ENCODE results near the gene NTN1. TPM values are rescaled to one million over a fixed set of nuclear protein-coding genes. Genes with fewer than 3 reads are reported as not detected.

The NTN1 gene
- polyA plus RNA-seq, 1 donor from 2014 or later, result 16.2 TPM

DNA sequence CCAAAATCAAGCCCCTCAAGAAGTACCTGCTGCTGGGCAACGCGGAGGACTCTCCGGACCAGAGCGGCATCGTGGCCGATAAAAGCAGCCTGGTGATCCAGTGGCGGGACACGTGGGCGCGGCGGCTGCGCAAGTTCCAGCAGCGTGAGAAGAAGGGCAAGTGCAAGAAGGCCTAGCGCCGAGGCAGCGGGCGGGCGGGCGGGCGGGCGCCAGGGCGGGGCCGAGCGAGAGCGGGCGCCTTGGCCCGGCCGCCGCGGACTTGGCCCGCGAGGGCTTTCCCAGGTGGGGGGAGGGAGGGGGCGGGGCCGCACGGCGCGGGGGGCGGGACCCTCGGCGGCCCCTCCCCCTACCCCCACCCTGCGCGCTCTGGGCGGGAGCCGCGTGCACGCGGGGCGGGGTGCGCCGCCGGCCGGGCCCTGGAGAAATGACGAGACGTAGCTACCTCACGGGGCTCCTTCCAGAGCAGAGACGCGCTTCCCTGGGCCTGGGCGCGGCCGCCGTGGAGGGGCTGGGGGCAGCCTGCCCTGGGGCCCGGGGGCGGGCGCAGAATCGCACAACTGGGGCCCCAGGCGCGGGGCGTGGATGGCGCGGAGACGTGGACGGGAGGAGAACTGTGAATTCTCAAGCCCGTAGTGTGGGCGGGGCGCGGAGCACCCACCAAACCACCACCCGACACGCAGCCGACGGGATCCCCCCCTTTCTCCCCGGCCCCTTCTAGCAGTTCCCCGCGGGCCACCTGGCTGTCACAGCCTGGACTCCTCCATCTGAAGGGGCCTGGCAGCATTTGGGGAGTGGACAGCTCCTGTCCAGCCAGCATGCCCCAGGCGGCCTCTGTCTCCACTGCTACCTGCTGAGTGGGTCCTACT, 218.7 kb downstream of the NTN1 start:
- Histone ChIP-seq H3K4me2 (ENCODE audit: low read length) (no peak overlapping the region), H3K27me3 (ENCODE audit: insufficient read depth, low read depth, low read length) (no peaks in the 10 kb centered on the region), H3F3A (ENCODE audit: insufficient read depth, low read length, poor library complexity, severe bottlenecking) (no peaks in the 10 kb centered on the region), H3K9me3 (ENCODE audit: low read length) (no peaks in the 10 kb centered on the region), H3K79me2 (replicated peaks; ENCODE audit: insufficient read depth, low read length) (no peaks in the 10 kb centered on the region), H3K27ac (ENCODE audit: low read length) (no peak overlapping the region), H3K9me2 (ENCODE audit: insufficient read depth, low read length) (no peaks in the 10 kb centered on the region), H3K9ac (ENCODE audit: low read length) (peak overlapping the region; percentile 9), H3K36me3 (ENCODE audit: insufficient read depth, low read length) (no peaks in the 10 kb centered on the region), H3K4me3 (ENCODE audit: low read length) (peak overlapping the region; percentile 33), H4K20me1 (ENCODE audit: insufficient read depth) (no peaks in the 10 kb centered on the region), H2AFZ (ENCODE audit: low read depth, low read length) (no peak overlapping the region)
- no peak for TF ChIP-seq SMC3 (conservative IDR thresholded peaks at IDR 0.05; ENCODE audit: poor library complexity)
- TF ChIP-seq EZH2 (IDR thresholded peaks at IDR 0.05; ENCODE audit: borderline replicate concordance, insufficient read depth, low read length, poor library complexity, severe bottlenecking), result no peak
- no peak for TF ChIP-seq RAD21 (conservative IDR thresholded peaks at IDR 0.05)
- no peak for TF ChIP-seq TAF1 (IDR thresholded peaks at IDR 0.05; ENCODE audit: low read depth)
- no peak for TF ChIP-seq POLR2AphosphoS5 (IDR thresholded peaks at IDR 0.05)

DNA sequence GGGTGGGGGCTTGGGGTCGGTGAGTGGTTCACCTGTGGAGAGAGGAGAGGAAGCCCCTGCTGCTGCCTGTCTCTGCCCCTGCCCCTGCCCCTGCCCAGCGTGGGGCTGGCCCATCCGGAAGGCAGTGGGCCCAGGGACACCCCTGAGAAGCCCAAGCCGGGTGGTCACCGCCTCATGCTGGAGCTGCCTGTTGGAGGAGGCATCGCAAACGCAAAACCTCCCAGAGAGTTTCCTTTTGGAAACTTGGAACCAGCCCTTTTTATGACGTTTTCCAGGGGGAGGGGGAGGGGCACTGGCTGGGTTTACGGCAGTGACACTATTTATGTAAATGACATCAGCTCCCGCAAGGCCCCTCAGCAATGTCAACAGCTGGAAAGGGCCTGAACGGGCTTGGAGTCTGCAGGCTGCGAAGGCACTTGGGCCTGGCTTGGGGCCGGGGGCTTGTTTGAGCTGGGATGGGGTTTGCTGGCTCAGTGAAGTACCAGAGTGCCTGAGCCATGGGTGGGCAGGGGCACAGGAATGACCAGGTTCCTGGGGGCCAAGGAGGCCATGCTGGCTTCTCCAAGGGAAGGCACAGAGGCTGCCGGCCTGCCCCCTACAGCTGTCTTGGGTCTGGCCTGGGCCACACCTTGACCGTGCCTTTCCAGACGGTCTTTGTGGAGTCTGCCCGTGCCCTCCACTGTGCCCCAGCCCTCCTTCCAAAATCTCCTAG, 219.5 kb downstream of the NTN1 start:
- H3K9ac ChIP-seq (ENCODE audit: low read length), result peak overlapping the region; percentile 9
- H4K20me1 ChIP-seq (ENCODE audit: insufficient read depth), result no peaks in the 10 kb centered on the region
- H3K27ac ChIP-seq (ENCODE audit: low read length), result no peak overlapping the region

More for the DNA sequence above, 219.5 kb downstream of the NTN1 start:
- H3K4me2 ChIP-seq (ENCODE audit: low read length), result no peak overlapping the region
- no peaks in the 10 kb centered on the region for H3K9me3 ChIP-seq (ENCODE audit: low read length)
- H3K79me2 ChIP-seq (replicated peaks; ENCODE audit: insufficient read depth, low read length), result no peaks in the 10 kb centered on the region
- H2AFZ ChIP-seq (ENCODE audit: low read depth, low read length), result no peak overlapping the region
- H3K36me3 ChIP-seq (ENCODE audit: insufficient read depth, low read length), result no peaks in the 10 kb centered on the region
- no peaks in the 10 kb centered on the region for H3F3A ChIP-seq (ENCODE audit: insufficient read depth, low read length, poor library complexity, severe bottlenecking)
- no peaks in the 10 kb centered on the region for H3K27me3 ChIP-seq (ENCODE audit: insufficient read depth, low read depth, low read length)
- peak overlapping the region; percentile 33 for H3K4me3 ChIP-seq (ENCODE audit: low read length)
- no peaks in the 10 kb centered on the region for H3K9me2 ChIP-seq (ENCODE audit: insufficient read depth, low read length)
- TF ChIP-seq EP300 (conservative IDR thresholded peaks at IDR 0.05; ENCODE audit: poor library complexity, severe bottlenecking) (no peak), RAD21 (conservative IDR thresholded peaks at IDR 0.05) (no peak), SMC3 (conservative IDR thresholded peaks at IDR 0.05; ENCODE audit: poor library complexity) (no peak), TAF1 (IDR thresholded peaks at IDR 0.05; ENCODE audit: low read depth) (no peak), MXI1 (conservative IDR thresholded peaks at IDR 0.05; ENCODE audit: poor library complexity, severe bottlenecking) (no peak), POLR2AphosphoS5 (IDR thresholded peaks at IDR 0.05) (no peak), EZH2 (IDR thresholded peaks at IDR 0.05; ENCODE audit: borderline replicate concordance, insufficient read depth, low read length, poor library complexity, severe bottlenecking) (no peak)
- TF ChIP-seq, protein P1, sequence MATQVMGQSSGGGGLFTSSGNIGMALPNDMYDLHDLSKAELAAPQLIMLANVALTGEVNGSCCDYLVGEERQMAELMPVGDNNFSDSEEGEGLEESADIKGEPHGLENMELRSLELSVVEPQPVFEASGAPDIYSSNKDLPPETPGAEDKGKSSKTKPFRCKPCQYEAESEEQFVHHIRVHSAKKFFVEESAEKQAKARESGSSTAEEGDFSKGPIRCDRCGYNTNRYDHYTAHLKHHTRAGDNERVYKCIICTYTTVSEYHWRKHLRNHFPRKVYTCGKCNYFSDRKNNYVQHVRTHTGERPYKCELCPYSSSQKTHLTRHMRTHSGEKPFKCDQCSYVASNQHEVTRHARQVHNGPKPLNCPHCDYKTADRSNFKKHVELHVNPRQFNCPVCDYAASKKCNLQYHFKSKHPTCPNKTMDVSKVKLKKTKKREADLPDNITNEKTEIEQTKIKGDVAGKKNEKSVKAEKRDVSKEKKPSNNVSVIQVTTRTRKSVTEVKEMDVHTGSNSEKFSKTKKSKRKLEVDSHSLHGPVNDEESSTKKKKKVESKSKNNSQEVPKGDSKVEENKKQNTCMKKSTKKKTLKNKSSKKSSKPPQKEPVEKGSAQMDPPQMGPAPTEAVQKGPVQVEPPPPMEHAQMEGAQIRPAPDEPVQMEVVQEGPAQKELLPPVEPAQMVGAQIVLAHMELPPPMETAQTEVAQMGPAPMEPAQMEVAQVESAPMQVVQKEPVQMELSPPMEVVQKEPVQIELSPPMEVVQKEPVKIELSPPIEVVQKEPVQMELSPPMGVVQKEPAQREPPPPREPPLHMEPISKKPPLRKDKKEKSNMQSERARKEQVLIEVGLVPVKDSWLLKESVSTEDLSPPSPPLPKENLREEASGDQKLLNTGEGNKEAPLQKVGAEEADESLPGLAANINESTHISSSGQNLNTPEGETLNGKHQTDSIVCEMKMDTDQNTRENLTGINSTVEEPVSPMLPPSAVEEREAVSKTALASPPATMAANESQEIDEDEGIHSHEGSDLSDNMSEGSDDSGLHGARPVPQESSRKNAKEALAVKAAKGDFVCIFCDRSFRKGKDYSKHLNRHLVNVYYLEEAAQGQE (IDR thresholded peaks at IDR 0.05; ENCODE audit: borderline replicate concordance), result no peak
- TF ChIP-seq, protein P2, sequence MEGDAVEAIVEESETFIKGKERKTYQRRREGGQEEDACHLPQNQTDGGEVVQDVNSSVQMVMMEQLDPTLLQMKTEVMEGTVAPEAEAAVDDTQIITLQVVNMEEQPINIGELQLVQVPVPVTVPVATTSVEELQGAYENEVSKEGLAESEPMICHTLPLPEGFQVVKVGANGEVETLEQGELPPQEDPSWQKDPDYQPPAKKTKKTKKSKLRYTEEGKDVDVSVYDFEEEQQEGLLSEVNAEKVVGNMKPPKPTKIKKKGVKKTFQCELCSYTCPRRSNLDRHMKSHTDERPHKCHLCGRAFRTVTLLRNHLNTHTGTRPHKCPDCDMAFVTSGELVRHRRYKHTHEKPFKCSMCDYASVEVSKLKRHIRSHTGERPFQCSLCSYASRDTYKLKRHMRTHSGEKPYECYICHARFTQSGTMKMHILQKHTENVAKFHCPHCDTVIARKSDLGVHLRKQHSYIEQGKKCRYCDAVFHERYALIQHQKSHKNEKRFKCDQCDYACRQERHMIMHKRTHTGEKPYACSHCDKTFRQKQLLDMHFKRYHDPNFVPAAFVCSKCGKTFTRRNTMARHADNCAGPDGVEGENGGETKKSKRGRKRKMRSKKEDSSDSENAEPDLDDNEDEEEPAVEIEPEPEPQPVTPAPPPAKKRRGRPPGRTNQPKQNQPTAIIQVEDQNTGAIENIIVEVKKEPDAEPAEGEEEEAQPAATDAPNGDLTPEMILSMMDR (IDR thresholded peaks at IDR 0.05; ENCODE audit: poor library complexity, severe bottlenecking), result no peak

Data from neural cell (in vitro differentiated cells).